Liver (tissue), 9 donors: ENCODE measurements around the gene MYBPHL. TPM values are rescaled to one million over a fixed set of nuclear protein-coding genes. Genes with fewer than 3 reads are reported as not detected.

ENCODE experiments used
- DNase-seq: peaks from one replicate; pipeline ENCODE4 v3.0.0-alpha.2; 2017; ENCODE audit warnings: low spot score
- H3K27ac ChIP-seq, 2 donors: one replicate each; pipeline ENCODE4 v1.7.0; 2013; ENCODE audit warnings: inconsistent platforms in 2 of 2, low read length in 2 of 2, control low read depth in 1 of 2, low read depth in 1 of 2, mild to moderate bottlenecking in 1 of 2
- H3K27me3 ChIP-seq, 4 donors: one replicate each; pipeline versions ENCODE4 v1.6.1 to v1.7.0; 2013; ENCODE audit warnings: low read length in 3 of 4, inconsistent platforms in 1 of 4, mild to moderate bottlenecking in 1 of 4, moderate library complexity in 1 of 4; ENCODE audit not compliant: control insufficient read depth in 4 of 4, insufficient read depth in 4 of 4
- H3K36me3 ChIP-seq, 4 donors: one replicate each; pipeline versions ENCODE4 v1.6.1 to v1.7.0; 2013; ENCODE audit warnings: low read length in 3 of 4, mild to moderate bottlenecking in 3 of 4, low read depth in 1 of 4, moderate library complexity in 1 of 4; ENCODE audit not compliant: control insufficient read depth in 4 of 4, insufficient read depth in 3 of 4
- H3K4me1 ChIP-seq, 4 donors: one replicate each; pipeline versions ENCODE4 v1.6.1 to v1.7.0; 2013; ENCODE audit warnings: low read length in 3 of 4, mild to moderate bottlenecking in 3 of 4, moderate library complexity in 1 of 4; ENCODE audit not compliant: control insufficient read depth in 4 of 4, insufficient read depth in 4 of 4
- H3K4me3 ChIP-seq, 3 donors: one replicate each; pipeline versions ENCODE4 v1.6.1 to v1.7.0; 2013; ENCODE audit warnings: low read length in 3 of 3, control low read depth in 1 of 3, low read depth in 1 of 3, mild to moderate bottlenecking in 1 of 3
- H3K9ac ChIP-seq, 2 donors: one replicate each; pipeline ENCODE4 v1.7.0; 2013; ENCODE audit warnings: low read length in 2 of 2, mild to moderate bottlenecking in 2 of 2, moderate library complexity in 2 of 2, control low read depth in 1 of 2, low read depth in 1 of 2
- H3K9me3 ChIP-seq, 4 donors: one replicate each; pipeline versions ENCODE4 v1.6.1 to v1.7.0; 2013; ENCODE audit warnings: low read length in 3 of 4; ENCODE audit not compliant: control insufficient read depth in 4 of 4
- EGR1 ChIP-seq, 2 donors: IDR thresholded peaks; 2 replicates each; pipeline ENCODE4 v1.6.1; 2016 to 2018; ENCODE audit warnings: antibody characterized with exemption in 2 of 2, low read depth in 2 of 2
- FOXA2 ChIP-seq: IDR thresholded peaks from 2 replicates; pipeline ENCODE4 v1.6.1; 2016; ENCODE audit warnings: antibody characterized with exemption
- HNF4A ChIP-seq, 2 donors: conservative IDR thresholded peaks; 2 replicates each; pipeline ENCODE4 v1.6.1; 2016; ENCODE audit warnings: antibody characterized with exemption in 2 of 2, mild to moderate bottlenecking in 2 of 2
- HNF4G ChIP-seq: IDR thresholded peaks from 2 replicates; pipeline ENCODE4 v1.6.1; 2016; ENCODE audit warnings: antibody characterized with exemption
- JUND ChIP-seq, 2 donors: IDR thresholded peaks; 2 replicates each; pipeline ENCODE4 v1.6.1; 2016; ENCODE audit warnings: antibody characterized with exemption in 2 of 2
- NR2F2 ChIP-seq: IDR thresholded peaks from 2 replicates; pipeline ENCODE4 v1.6.1; 2016; ENCODE audit warnings: antibody characterized with exemption
- RAD21 ChIP-seq, 2 donors: IDR thresholded peaks; 2 replicates each; pipeline ENCODE4 v1.6.1; 2016; ENCODE audit warnings: antibody characterized with exemption in 2 of 2, mild to moderate bottlenecking in 2 of 2
- RXRA ChIP-seq, 2 donors: IDR thresholded peaks; 2 replicates each; pipeline ENCODE4 v1.6.1; 2017 to 2018; ENCODE audit warnings: antibody characterized with exemption in 2 of 2, mild to moderate bottlenecking in 1 of 2
- SP1 ChIP-seq: IDR thresholded peaks from 2 replicates; pipeline ENCODE4 v1.6.1; 2018; ENCODE audit warnings: antibody characterized with exemption, mild to moderate bottlenecking
- YY1 ChIP-seq: IDR thresholded peaks from 2 replicates; pipeline ENCODE4 v1.6.1; 2016; ENCODE audit warnings: antibody characterized with exemption, mild to moderate bottlenecking
- WGBS: extraction: QIAGEN DNeasy Blood & Tissue Kit; methylation state at CpG from one replicate; pipeline ENCODE4 v1.1.7; 2013; 5-methylcytosine and 5-hydroxymethylcytosine counted together
- polyA plus RNA-seq, 2 donors: library from polyadenylated mRNA; stranded (reverse) in 1 of 2; unstranded in 1 of 2; fragments of 200-250 nt in 1 of 2; fragments of >200 nt in 1 of 2; fragmentation: Nextera tagmentation in 1 of 2; extraction: Ambion mirVana in 1 of 2; gene quantifications; one replicate each; pipeline versions ENCODE4 v1.2.1 to v1.2.3, GENCODE V29; 2013 to 2015
- total RNA-seq, 2 donors: library from RNA; depleted of rRNA; stranded (reverse); fragments of >200 nt; gene quantifications; one replicate each; pipeline ENCODE4 v1.2.3, GENCODE V29; 2014
- TF ChIP-seq, protein P1 (sequence below): IDR thresholded peaks from 2 replicates; pipeline ENCODE4 v1.6.1; 2016; ENCODE audit warnings: antibody characterized with exemption
- TF ChIP-seq, protein P2 (sequence below): fragments of 150-350 bp; IDR thresholded peaks from 2 replicates; pipeline ENCODE4 v1.5.1; 2017; ENCODE audit warnings: improper control_type of control experiment, low read depth, low read length; ENCODE audit not compliant: missing input control
- TF ChIP-seq, protein P3 (sequence below): IDR thresholded peaks from 2 replicates; pipeline ENCODE4 v1.6.1; 2016; ENCODE audit warnings: antibody characterized with exemption
- TF ChIP-seq, protein P4 (sequence below): IDR thresholded peaks from 2 replicates; pipeline ENCODE4 v1.6.1; 2016; ENCODE audit warnings: antibody characterized with exemption
- TF ChIP-seq, protein P5 (sequence below): IDR thresholded peaks from 2 replicates; pipeline ENCODE4 v1.6.1; 2016; ENCODE audit warnings: antibody characterized with exemption, mild to moderate bottlenecking
- donor health status: healthy.
- donor health status: healthy.
- donor health status: healthy.
- donor health status: healthy.
- donor health status: healthy.

Gene MYBPHL
- total and polyA plus RNA-seq, 4 donors, result not detected

DNA sequence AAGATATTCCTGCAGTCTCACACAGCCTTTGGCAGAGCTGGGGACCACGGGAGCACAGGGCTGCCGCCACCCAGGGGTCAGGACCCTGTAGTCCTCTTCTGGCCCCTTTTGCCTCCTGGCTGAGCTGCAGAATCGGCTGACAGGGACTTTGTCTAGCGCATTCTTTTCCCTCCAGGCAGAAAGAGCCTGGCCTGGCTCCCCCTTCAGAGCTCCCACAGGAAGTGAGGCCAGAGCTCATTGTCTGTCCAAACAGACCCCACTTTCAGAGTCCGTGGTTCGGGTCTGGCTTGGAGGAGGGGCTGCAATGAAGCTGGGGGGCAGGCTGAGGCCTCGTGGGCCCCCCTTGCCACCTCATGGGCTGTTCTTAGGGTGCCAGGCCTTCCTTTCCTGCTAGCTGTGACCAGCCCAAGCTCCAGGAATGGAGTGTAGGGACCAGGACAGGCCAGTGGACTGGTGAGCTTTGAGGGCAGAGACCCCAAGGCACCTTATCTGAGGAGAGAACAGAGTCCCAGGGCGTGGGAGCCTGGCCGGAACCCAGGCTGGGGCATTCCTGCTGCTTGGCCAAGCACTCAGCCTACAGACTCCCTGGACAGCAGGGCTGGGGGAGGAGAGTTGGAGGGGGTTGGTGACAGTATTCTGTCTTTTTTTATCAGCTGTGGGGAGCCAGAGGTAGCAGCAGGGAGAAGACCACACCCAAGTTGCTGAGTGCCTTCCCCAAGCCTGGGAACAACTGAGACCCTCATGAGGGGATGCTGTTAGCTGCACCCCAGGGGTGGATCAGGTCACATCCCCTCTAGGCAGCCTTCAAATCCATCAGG is 52.8 kb downstream of the MYBPHL start:
- no peaks in the 10 kb centered on the region for H3K9me3 ChIP-seq
- WGBS, result 68% methylated on average over 9 of the region's 9 CpGs
- no peak overlapping the region for H3K9ac ChIP-seq
- no peaks in the 10 kb centered on the region for H3K36me3 ChIP-seq
- no peak overlapping the region for H3K27ac ChIP-seq
- H3K27me3 ChIP-seq, result no peaks in the 10 kb centered on the region
- TF ChIP-seq, protein P1, sequence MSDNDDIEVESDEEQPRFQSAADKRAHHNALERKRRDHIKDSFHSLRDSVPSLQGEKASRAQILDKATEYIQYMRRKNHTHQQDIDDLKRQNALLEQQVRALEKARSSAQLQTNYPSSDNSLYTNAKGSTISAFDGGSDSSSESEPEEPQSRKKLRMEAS, result no peak
- TF ChIP-seq, protein P2, sequence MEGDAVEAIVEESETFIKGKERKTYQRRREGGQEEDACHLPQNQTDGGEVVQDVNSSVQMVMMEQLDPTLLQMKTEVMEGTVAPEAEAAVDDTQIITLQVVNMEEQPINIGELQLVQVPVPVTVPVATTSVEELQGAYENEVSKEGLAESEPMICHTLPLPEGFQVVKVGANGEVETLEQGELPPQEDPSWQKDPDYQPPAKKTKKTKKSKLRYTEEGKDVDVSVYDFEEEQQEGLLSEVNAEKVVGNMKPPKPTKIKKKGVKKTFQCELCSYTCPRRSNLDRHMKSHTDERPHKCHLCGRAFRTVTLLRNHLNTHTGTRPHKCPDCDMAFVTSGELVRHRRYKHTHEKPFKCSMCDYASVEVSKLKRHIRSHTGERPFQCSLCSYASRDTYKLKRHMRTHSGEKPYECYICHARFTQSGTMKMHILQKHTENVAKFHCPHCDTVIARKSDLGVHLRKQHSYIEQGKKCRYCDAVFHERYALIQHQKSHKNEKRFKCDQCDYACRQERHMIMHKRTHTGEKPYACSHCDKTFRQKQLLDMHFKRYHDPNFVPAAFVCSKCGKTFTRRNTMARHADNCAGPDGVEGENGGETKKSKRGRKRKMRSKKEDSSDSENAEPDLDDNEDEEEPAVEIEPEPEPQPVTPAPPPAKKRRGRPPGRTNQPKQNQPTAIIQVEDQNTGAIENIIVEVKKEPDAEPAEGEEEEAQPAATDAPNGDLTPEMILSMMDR, result no peak
- TF ChIP-seq, protein P3, sequence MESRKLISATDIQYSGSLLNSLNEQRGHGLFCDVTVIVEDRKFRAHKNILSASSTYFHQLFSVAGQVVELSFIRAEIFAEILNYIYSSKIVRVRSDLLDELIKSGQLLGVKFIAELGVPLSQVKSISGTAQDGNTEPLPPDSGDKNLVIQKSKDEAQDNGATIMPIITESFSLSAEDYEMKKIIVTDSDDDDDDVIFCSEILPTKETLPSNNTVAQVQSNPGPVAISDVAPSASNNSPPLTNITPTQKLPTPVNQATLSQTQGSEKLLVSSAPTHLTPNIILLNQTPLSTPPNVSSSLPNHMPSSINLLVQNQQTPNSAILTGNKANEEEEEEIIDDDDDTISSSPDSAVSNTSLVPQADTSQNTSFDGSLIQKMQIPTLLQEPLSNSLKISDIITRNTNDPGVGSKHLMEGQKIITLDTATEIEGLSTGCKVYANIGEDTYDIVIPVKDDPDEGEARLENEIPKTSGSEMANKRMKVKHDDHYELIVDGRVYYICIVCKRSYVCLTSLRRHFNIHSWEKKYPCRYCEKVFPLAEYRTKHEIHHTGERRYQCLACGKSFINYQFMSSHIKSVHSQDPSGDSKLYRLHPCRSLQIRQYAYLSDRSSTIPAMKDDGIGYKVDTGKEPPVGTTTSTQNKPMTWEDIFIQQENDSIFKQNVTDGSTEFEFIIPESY, result no peak
- TF ChIP-seq HNF4A (conservative IDR thresholded peaks at IDR 0.05) (no peak), JUND (IDR thresholded peaks at IDR 0.05) (no peak), HNF4G (no peak), RXRA (IDR thresholded peaks at IDR 0.05) (no peak), FOXA2 (no peak), YY1 (no peak), RAD21 (IDR thresholded peaks at IDR 0.05) (no peak), EGR1 (IDR thresholded peaks at IDR 0.05; ENCODE audit: low read depth in 2 of 2) (no peak), SP1 (no peak), NR2F2 (no peak)
- TF ChIP-seq, protein P4, sequence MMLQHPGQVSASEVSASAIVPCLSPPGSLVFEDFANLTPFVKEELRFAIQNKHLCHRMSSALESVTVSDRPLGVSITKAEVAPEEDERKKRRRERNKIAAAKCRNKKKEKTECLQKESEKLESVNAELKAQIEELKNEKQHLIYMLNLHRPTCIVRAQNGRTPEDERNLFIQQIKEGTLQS, result no peak
- TF ChIP-seq, protein P5, sequence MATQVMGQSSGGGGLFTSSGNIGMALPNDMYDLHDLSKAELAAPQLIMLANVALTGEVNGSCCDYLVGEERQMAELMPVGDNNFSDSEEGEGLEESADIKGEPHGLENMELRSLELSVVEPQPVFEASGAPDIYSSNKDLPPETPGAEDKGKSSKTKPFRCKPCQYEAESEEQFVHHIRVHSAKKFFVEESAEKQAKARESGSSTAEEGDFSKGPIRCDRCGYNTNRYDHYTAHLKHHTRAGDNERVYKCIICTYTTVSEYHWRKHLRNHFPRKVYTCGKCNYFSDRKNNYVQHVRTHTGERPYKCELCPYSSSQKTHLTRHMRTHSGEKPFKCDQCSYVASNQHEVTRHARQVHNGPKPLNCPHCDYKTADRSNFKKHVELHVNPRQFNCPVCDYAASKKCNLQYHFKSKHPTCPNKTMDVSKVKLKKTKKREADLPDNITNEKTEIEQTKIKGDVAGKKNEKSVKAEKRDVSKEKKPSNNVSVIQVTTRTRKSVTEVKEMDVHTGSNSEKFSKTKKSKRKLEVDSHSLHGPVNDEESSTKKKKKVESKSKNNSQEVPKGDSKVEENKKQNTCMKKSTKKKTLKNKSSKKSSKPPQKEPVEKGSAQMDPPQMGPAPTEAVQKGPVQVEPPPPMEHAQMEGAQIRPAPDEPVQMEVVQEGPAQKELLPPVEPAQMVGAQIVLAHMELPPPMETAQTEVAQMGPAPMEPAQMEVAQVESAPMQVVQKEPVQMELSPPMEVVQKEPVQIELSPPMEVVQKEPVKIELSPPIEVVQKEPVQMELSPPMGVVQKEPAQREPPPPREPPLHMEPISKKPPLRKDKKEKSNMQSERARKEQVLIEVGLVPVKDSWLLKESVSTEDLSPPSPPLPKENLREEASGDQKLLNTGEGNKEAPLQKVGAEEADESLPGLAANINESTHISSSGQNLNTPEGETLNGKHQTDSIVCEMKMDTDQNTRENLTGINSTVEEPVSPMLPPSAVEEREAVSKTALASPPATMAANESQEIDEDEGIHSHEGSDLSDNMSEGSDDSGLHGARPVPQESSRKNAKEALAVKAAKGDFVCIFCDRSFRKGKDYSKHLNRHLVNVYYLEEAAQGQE, result no peak
- no peak overlapping the region for H3K4me3 ChIP-seq
- DNase-seq, result no peak
- H3K4me1 ChIP-seq, result peaks cover 2 to 9% (median 5%) of the 10 kb centered on the region in 4 donors
